ENCODE results near the gene PERM1.

Gene PERM1

DNA sequence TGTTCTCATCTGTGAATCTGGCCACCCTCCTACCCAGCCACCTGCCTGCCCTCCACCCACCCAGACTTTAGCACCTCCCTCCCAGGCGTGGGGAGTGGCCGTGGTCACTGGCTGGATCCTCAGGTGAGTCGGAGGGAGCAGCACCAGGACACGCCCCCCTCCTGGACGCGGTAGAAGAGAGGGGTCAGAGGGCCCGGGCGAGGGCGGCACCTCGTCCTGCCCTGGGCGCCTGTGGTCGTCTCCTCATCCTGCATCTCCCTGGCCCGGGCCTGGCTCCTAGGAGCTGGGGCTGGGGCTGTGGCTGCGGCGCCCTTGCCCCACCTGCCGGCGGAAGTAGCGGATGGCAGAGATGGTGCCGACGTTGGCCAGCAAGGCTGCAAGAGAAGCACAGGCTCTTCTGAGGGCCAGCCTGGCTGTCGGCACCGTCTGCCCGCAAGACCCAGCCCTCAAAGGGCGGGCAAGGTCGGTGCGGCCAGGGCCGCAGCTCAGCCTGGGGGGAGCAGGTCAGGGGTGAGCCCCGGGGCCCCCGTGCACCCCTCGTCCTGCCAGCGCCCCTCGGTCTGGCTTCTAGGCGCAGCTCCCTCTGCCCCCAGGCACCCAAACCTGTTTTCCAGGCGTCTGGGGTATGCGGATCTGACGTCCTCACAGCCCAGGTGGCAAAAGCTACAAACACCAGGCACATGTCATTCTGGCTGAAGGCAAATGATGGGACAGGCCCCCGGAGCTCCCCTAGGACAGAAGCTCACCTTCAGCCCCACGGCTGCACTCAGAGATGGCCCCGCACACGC lies 5.8 kb downstream of the PERM1 start:
- DNase-seq: peak; percentile 28

DNA sequence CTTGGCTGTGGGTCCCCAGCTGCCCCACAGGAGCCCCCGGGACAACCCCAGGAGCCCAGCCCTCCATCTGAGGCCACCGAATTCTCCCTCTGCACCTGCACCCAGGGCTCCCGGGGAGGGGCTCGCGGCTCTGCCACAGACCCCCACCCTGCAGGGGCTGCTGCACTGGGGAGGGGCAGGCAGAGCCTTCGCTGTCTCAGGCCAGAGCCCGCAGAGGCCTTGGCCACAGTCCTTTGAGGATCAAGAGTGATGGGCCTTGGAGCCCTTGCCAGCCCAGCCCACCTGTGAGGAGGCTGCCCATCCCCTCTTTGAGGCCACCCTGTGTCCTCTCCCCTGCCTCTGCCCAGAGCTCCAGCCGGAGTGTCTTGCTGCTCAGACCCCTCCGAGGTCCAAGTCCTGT lies 6.5 kb downstream of the PERM1 start:
- DNase-seq: no peak

DNA sequence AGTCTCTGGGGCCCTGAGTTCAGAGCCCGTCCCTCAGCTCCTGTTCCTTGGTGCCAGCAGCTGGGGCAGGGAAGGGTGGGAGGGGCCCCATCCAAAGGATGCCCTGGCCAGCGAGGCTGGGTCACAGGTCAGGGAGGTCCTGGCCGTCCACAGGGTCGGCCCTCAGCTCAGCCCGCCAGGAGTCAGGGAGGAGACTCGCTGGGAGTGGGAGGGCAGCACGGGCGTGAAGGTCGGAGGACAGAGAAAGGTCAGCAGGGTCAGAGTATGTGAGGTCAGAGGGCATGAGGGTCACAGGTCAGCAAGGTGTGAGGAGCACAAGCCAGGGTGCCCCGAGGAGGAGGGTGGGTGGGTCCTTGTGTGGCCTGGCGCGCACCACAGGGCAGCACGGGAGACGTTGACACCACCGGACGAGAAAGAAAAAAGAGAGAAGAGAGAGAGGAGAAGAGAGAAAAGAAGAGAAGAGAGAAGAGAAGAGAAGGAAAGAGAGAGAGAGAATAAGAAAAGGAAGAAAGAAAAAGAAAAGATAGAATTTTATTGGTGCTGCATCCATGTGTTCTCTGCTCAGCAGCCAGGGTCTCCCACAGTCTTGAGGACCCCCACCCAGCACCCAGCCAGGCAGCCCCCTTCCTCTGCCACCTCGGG lies 7.1 kb downstream of the PERM1 start:
- DNase-seq: no peak

DNA sequence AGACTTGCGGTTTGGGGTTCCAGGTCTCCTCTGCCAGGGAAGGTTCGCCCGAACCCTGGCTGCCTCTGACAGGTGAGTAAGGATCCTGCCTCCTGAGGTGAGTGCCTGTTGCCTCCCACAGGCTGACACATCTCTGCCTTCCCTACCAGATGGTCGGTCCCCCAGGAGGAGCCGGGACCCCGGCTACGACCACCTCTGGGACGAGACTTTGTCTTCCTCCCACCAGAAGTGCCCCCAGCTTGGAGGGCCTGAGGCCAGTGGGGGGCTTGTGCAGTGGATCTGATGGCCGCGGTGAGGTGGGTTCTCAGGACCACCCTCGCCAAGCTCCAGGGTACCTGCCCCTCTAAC lies 7.6 kb downstream of the PERM1 start:
- DNase-seq: no peak

DNA sequence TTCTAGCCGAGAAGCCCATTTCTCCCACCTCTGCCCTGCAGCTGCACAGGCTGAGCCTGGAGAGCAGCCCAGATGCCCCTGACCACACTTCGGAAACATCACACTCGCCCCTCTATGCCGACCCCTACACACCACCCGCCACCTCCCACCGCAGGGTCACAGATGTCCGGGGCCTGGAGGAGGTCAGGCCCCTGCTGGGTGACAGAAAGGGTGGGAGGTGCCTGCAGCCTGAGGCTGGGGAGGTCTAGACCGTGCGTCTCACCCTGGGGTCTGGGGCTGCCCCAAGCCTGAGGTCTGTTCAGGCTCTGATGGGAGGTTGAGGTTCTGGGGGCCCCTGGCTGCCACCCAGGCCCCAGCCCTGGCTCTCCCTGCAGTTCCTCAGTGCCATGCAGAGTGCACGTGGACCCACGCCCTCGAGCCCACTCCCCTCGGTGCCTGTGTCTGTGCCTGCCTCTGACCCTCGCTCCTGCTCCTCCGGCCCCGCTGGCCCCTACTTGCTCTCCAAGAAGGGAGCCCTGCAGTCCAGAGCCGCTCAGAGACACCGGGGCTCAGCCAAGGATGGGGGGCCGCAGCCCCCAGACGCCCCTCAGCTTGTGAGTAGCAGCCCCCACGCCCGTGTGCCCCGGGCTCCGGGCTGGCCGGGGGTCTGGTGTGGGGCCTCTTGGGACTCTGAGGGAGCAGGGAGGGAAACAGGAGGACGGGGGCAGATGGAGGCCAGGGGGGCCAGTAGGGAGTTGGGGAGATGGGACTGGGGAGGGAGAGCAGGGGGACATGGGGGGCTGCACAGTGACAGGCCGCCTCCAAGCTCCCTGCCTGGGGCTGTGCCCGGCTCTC lies 8.2 kb downstream of the PERM1 start:
- no peak for DNase-seq

DNA sequence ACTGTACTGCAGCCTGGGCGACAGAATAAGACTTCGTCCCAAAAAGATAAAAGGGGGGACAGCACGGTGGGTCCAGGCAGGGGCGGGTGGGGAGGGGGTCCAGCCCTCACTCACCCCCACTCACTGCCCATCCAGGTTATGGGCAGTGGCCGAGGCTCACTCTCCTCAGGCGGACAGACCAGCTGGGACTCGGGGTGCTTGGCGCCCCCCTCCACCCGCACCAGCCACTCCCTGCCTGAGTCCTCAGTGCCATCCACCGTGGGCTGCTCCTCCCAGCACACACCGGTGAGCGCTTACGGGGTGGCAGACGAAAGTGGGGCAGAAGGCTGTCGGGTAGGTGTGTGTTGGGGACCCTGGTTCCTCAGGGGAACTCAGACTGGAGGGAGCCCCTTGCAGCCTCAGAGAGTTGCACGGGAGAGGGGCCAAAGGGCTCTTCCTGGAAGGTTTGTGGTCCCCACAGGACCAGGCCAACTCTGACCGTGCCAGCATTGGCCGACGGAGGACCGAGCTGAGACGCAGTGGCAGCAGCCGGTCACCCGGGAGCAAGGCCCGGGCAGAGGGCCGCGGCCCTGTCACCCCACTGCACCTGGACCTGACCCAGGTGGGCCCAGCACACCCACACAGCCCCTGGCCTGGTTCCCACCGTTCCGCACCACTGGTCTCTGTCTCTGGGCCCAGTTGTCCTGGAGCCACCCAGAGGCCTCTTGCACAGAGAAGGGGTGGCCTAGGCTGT lies 9.0 kb downstream of the PERM1 start:
- no peak for DNase-seq

DNA sequence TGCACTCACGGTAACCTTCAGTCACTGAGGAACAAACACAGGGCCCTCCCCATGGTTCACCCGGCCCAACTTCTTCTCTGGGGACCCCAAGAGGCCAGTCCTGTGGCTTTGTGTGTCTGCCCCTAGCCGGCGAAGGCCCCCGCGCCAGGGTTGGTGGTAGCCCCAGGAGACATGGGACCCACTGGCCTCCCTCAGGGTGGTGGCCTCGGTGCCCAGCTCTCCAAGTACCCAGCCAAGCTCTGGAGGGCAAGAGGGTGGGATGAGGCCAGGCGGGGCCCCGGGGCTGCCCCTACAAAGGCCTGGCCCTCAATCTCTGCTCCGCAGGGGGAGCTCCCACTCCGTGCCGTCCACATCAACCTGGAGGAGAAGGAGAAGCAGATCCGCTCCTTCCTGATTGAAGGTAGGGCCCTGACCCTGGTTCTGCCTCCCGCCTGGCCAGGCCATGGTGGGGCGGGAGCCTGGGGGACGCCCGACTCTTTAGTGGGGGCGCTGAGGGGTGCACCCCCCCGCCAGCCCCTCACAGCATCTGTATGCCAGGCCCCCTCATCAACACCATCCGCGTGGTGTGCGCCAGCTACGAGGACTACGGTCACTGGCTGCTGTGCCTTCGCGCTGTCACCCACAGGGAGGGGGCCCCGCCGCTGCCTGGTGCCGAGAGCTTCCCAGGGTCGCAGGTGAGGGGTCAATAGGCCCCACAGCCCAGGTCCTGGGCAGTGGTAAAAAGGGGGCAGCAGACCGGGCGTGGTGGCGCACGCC lies 10.0 kb downstream of the PERM1 start:
- DNase-seq: no peak

DNA sequence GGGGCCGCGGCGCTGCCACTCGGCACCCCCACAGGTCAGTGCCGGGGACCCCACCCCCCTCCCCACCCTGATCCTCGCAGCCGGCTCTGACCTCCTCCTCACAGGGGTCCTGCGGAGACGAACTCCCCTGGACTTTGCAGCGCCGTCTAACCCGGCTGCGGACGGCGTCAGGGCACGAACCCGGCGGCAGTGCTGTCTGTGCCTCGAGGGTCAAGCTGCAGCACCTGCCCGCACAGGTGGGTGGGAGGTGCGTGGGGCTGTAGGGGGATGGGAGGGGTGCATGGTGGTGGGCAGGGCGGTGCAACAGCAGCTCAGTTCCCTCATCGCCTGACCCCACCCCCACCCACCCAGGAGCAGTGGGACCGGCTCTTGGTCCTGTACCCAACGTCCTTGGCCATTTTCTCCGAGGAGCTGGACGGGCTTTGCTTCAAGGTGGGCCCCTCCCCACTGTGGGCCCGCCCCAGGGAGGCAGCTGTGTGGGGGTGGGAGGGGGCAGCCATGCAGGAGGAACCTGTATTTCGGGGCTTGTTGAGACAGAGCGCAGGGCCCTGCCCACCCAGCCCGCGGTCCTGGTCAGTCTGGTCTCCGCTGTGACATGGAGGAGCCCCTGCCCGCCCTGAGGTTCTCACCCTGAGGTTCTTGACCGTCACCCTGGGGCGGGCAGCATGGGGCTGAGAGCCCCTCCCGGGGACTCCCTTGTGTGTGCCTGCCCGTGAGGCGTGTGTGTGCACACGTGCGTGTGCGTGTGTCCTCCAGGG lies 10.7 kb downstream of the PERM1 start:
- DNase-seq: no peak

DNA sequence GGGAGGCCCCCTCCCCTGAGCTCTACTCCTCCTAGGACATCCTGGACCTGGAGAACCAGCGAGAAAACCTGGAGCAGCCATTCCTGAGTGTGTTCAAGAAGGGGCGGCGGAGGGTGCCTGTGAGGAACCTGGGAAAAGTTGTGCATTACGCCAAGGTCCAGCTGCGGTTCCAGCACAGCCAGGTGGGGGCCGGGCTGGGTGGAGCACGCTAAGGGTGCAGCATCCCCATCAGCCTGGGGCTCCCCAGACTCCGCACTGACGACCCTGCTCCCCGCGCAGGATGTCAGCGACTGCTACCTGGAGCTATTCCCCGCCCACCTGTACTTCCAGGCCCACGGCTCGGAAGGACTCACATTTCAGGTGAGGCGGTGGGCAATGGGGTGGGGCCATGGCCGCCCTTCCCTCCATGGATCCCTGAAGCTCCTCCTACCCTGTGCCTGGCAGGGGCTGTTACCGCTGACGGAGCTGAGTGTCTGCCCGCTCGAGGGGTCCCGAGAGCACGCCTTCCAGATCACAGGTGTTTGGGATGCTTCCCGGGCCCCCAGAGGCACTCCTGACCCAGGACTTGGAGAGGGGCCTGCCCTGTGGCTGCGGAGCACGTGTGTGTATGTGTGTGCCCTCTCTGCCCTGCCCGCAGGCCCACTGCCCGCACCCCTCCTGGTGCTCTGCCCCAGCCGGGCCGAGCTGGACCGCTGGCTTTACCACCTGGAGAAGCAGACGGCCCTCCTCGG lies 11.5 kb downstream of the PERM1 start:
- DNase-seq: no peak

DNA sequence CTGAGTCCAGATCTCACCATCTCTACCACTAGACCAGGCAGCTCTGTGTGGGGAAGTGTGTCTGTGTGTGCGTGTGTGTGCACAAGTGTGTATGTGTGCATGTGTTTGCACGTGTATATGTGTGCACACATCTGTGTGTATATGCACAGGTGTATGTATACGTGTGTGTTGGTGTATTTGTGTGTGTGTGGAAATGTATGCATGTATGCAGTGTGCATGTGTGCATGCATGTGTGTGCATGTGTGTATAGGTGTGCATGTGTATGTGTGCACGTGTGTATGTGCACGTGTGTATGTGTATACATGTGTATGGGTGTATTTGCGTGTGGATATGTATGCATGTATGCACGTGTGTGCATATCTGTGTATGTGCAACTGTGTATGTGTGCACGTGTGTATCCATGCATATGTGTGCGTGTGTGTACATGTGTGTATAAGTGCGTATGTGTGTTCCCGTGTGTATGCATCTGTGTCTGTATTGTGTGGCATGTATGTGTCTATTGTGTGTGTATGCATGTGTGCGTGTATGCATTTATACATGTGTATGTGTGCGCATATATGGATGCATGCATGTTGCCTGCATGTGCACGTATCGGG lies 12.5 kb downstream of the PERM1 start:
- DNase-seq: no peak

DNA sequence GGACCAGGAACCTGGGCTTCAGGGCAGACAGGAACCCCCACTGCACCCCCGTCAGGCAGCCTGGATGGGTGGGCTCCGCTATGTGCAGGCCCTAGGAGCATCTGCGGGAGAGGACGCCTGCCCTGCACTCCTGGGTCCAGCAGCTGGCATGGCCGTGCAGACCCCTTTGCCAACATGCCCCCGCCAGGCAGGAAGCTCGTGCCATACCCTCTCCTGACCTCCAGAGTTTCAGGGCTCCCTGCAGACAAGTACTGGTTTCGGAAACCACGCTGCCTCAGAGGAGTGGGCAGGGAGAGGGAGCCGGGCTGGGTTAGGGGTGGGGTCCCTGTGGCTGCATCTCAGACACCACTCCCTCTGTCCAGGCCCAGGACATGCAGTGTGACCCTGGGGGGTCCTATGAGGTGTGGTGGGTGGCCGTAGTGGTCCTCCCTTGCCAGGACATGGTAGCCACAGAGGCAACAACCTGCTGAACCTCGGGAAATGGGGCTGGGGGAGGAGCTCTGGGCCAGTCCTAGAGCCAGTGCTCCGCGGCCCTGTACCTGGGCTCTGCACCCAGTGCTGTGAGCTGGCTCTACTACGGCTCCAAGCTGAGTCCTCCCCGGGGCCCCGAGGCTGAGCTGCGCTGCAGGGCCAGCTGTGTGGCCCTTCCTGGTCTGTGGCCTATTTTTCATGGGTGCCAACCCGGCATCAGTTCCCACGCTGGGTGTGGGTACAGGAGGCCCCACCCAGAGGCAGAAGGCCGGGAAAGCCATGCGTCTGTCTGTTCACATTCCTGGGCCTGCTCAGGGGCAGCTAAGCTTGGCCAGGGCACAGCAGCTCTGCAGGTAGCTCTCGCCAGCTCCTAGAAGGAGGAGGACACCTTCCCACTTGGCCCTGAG lies 14.2 kb downstream of the PERM1 start:
- no peak for DNase-seq

DNA sequence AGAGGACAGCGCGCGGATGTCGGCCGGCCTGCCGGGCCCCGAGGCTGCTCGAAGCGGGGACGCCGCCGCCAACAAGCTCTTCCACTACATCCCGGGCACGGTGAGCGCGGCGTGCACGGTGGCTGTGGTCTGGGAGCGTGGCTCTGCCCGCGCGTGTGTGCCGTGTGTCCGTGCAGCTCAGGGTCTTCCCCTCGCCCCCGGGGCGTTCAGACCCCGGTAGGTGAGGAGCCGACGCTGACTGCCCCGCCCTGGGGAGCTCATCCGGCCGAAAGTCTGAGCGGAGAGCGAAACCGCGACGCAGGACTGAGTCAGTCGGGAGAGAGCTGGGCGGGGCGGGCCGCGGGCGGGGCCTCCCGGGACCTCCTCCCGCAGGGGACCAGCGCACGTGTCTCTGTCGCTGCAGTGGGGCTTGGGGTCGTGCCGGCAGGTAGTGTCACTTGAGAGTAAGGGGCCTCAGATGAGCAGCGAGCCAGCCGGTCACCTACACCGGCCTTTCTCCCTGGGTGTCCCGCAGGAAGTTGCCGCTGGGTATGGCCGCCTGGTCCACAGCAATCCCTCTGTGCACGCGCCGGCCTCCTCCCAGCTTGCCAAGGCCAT lies 15.1 kb downstream of the PERM1 start:
- no peak for DNase-seq

DNA sequence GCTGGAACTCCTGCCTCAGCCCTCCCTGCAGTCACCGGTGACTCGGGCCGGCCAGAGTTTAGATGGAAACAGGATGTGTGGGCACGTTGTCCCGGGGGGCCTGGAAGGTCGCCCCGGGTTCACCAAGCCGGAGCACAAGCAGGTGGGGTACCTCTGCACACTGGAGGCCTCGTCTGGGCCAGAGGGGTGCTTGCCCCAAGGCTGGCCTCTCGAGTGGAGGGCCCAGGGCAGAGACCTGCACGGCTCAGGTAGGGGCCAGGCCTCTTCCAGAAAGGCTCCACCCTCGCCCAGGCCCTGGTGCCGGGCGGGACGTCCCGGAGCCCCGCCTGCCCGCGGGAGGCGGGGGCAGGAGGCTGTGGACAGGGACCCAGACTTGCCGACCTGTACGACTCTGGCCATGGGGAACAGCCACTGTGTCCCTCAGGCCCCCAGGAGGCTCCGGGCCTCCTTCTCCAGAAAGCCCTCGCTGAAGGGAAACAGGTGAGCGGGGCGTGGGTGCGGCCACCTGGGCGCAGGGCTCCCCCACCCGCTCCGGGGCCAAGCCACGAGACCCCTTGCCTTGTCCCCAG lies 15.7 kb downstream of the PERM1 start, which contains the start of gene PLEKHN1:
TSS of gene PLEKHN1 (plus strand) at position 348 of the 569 bp plus-strand sequence. CDS start at position 398, 50 bp downstream.
- DNase-seq: no peak

DNA sequence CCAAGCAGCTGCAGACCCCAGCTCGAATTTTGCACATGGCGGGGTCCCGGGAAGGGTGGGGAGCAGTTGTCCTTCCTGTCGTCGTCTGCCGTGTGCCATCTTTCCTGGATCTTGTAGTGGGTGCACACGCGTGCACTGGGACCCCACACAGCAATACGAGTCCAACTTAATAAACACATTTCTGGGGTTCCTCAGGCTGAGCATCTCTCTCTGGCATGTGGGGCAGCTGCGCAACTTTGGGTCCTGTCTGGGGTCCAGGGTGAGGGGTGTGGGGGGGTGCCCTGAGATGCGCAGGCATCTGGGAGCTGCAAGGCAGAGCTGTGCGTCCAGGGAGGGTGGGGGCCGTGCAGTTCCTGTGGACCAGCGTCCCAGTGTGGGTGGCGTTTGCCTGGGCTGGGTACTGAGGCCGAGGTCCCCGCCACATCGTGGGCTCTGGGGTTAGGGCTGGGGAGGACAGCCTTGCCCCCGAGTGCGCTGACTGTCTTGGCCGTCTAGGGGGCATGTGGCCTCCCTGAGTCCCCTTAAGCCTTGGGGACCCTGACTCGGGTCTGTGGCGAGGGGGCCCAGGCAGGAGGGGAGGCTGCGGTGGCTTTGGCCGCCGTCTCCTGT lies 16.3 kb downstream of the PERM1 start:
- DNase-seq: no peak

DNA sequence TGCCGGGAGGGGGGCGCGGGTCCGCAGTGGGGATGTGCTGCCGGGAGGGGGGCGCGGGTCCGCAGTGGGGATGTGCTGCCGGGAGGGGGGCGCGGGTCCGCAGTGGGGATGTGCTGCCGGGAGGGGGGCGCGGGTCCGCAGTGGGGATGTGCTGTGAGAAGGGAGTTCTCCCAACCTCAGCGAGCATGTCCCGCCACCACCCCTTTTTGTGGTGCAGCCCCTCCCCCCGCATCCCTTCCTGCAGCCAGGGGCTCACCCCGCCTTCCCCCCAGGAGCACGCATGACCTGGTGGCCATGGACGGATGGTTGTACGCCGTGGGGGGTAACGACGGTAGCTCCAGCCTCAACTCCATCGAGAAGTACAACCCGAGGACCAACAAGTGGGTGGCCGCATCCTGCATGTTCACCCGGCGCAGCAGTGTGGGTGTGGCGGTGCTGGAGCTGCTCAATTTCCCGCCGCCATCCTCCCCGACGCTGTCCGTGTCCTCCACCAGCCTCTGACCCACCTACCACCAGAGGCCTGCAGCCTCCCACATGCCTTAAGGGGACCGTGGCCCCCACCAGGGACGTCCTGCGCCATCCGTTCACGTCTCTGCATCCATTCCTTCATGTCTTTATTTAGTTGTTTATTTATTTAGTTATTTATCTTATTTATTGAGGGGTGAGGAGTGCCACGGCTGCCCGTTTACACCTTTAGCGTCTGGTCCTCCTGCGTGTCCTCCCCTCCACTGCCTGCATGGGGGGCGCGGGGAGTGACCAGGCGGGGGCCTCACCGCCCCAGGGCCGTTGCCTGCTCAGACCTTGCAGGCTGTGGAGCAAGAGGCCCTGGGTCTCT lies 17.0 kb downstream of the PERM1 start:
- no peak for DNase-seq

DNA sequence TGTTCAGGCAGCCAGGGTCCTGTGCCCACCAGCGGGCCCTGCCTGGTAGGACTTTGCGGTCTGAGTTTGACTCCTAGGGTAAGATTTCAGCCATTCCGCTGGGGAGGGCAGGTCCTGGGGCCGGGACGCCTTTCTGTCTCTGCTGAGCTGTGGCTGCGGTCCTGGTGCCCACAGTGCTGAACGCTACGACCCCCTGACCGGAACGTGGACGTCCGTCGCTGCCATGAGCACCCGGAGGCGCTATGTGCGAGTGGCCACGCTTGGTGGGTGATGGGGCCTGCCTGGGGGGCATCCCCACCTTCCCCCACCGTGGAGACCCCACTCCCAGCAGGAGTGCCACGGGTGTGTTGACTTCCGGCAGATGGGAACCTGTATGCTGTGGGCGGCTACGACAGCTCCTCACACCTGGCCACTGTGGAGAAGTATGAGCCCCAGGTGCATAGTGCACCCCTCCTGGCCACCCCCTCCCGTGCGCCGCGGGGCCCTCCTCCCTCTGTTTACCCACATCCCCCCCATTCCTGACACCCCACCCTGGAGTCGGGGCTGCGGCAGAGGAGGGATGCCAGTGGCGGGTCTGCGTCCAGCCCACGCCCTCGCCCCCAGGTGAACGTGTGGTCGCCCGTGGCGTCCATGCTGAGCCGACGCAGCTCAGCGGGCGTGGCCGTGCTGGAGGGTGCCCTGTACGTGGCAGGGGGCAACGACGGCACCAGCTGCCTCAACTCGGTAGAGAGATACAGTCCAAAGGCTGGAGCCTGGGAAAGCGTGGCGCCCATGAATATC lies 18.0 kb downstream of the PERM1 start:
- no peak for DNase-seq

Measured in NCI-H1092 treated with DMSO at 0.1 percent for 48 hours (cell line).